ENCODE results near the gene SYTL3. TPM values are rescaled to one million over a fixed set of nuclear protein-coding genes. Genes with fewer than 3 reads are reported as not detected.

Gene SYTL3
- total RNA-seq, 1 experiment from 2014 or later, result 0.09 TPM

GRCh38 chr6:158703837-158704822 lies 54.3 kb downstream of the SYTL3 start:
- Mint-ChIP-seq H3K4me1 (peaks cover 5 to 12% of the 10 kb centered on the region in 2 experiments; a peak in 3 of 4 replicates), H3K4me3 (peak overlapping the region; percentile 52 to 64; a peak in 4 of 5 replicates), H3K27ac (no peak overlapping the region), H3K27me3 (ENCODE audit: low read depth) (peaks cover 5% of the 10 kb centered on the region; the same call in 1 of the 2 replicates), H3K9me3 (no peaks in the 10 kb centered on the region; a peak in 1 of 5 replicates), H3K36me3 (ENCODE audit: insufficient read depth in 1 of 3, low read depth in 3 of 3) (no peaks in the 10 kb centered on the region; a peak in 1 of 7 replicates)
- Histone ChIP-seq H2BK120ac (ENCODE audit: low read depth, low read length, poor library complexity, severe bottlenecking) (no peak overlapping the region), H2AK5ac (ENCODE audit: insufficient read length, low read length) (no peak overlapping the region), H4K5ac (ENCODE audit: insufficient read length, low read depth, low read length) (no peak overlapping the region), H2AFZ (ENCODE audit: low read length) (peak overlapping the region; percentile 58), H4K8ac (replicated peaks; ENCODE audit: insufficient read length, low read depth, low read length) (no peak overlapping the region), H3K4me2 (ENCODE audit: insufficient read depth, insufficient read length, low read length) (peak overlapping the region; percentile 32), H3K79me1 (ENCODE audit: insufficient read depth, low read depth, low read length, poor library complexity, severe bottlenecking) (no peaks in the 10 kb centered on the region), H3K27ac (ENCODE audit: insufficient read length, low read depth, low read length) (no peak overlapping the region), H4K91ac (ENCODE audit: insufficient read length, low read depth, low read length) (no peak overlapping the region), H3K4ac (ENCODE audit: low read depth, low read length) (no peak overlapping the region), H2BK12ac (ENCODE audit: insufficient read length, low read depth, low read length) (no peak overlapping the region), H3K23ac (ENCODE audit: insufficient read length, low read depth, low read length) (no peak overlapping the region), H3K18ac (ENCODE audit: insufficient read length, low read depth, low read length) (no peak overlapping the region), H2BK15ac (ENCODE audit: low read depth, low read length) (no peak overlapping the region), H3K79me2 (ENCODE audit: insufficient read depth, low read length) (no peaks in the 10 kb centered on the region), H3T11ph (ENCODE audit: low read length) (no peak overlapping the region), H3K9ac (ENCODE audit: extremely low read depth, insufficient read length, low read length) (no peak overlapping the region), H4K20me1 (ENCODE audit: control insufficient read depth, insufficient read depth, insufficient read length) (peaks cover 5% of the 10 kb centered on the region), H3K23me2 (ENCODE audit: insufficient read length, low read depth, low read length, poor library complexity, severe bottlenecking) (peaks cover 2% of the 10 kb centered on the region), H2BK20ac (ENCODE audit: low read depth, low read length, poor library complexity, severe bottlenecking) (no peak overlapping the region), H3K14ac (ENCODE audit: insufficient read depth, low read length) (peak overlapping the region; percentile 85; the same call in 1 of the 2 replicates), H3K4me1 (ENCODE audit: insufficient read depth, low read length) (no peaks in the 10 kb centered on the region), H3K9me3 (ENCODE audit: control insufficient read depth, low read depth, low read length) (no peaks in the 10 kb centered on the region), H3K56ac (ENCODE audit: insufficient read length, low read depth, low read length) (no peak overlapping the region), H2BK5ac (ENCODE audit: insufficient read length, low read length) (no peak overlapping the region), H3K27me3 (ENCODE audit: insufficient read depth, low read length) (no peaks in the 10 kb centered on the region)
- DNase-seq, result peak; percentile 86
- no CpG with 5 or more reads among the region's 42 CpGs for WGBS (ENCODE audit: extremely low coverage, insufficient read length, low lambda C conversion rate)
- TF ChIP-seq CTCF (conservative IDR thresholded peaks at IDR 0.05), result peak; percentile 99

All from H9 (cell line).